ENCODE results near the gene PLCB1.

Gene PLCB1

GRCh38 chr20:8213270-8213669, 81.2 kb downstream of the PLCB1 start:
- FAIRE-seq = no peak

GRCh38 chr20:8213831-8214587, 81.9 kb downstream of the PLCB1 start:
- no peak for FAIRE-seq

- FAIRE-seq = no peak
Measured at GRCh38 chr20:8215361-8215781, 83.3 kb downstream of the PLCB1 start.

GRCh38 chr20:8216375-8217200, 84.5 kb downstream of the PLCB1 start:
- FAIRE-seq = no peak

- FAIRE-seq = no peak
Measured at GRCh38 chr20:8218861-8219260, 86.8 kb downstream of the PLCB1 start.

- no peak for FAIRE-seq
Measured at GRCh38 chr20:8219403-8219802, 87.3 kb downstream of the PLCB1 start.

GRCh38 chr20:8220716-8221115, 88.7 kb downstream of the PLCB1 start:
- no peak for FAIRE-seq

- FAIRE-seq = no peak
Measured at GRCh38 chr20:8221887-8222419, 89.9 kb downstream of the PLCB1 start.

- no peak for FAIRE-seq
Measured at GRCh38 chr20:8223091-8223870, 91.2 kb downstream of the PLCB1 start.

- no peak for FAIRE-seq
Measured at GRCh38 chr20:8225658-8226057, 93.6 kb downstream of the PLCB1 start.

- no peak for FAIRE-seq
Measured at GRCh38 chr20:8226106-8226505, 94.0 kb downstream of the PLCB1 start.

- no peak for FAIRE-seq
Measured at GRCh38 chr20:8227293-8227692, 95.2 kb downstream of the PLCB1 start.

GRCh38 chr20:8228315-8228714, 96.2 kb downstream of the PLCB1 start:
- FAIRE-seq = no peak

- no peak for FAIRE-seq
Measured at GRCh38 chr20:8229090-8229489, 97.0 kb downstream of the PLCB1 start.

- FAIRE-seq = no peak
Measured at GRCh38 chr20:8231038-8231437, 99.0 kb downstream of the PLCB1 start.

- no peak for FAIRE-seq
Measured at GRCh38 chr20:8232332-8232731, 100.3 kb downstream of the PLCB1 start.

GRCh38 chr20:8234580-8234979, 102.5 kb downstream of the PLCB1 start:
- FAIRE-seq = no peak

- no peak for FAIRE-seq
Measured at GRCh38 chr20:8242066-8242465, 110.0 kb downstream of the PLCB1 start.

- no peak for FAIRE-seq
Measured at GRCh38 chr20:8242827-8243724, 111.0 kb downstream of the PLCB1 start.

GRCh38 chr20:8244637-8245036, 112.6 kb downstream of the PLCB1 start:
- no peak for FAIRE-seq

GRCh38 chr20:8246153-8246552, 114.1 kb downstream of the PLCB1 start:
- no peak for FAIRE-seq

GRCh38 chr20:8246716-8247115, 114.7 kb downstream of the PLCB1 start:
- FAIRE-seq = no peak
